ENCODE data around the gene RHBDL1.
"Not testable (repeated sequence)": the region's sequence is repeated elsewhere in the genome, so short reads cannot be mapped to it uniquely, and the experiment has no call there.

Gene RHBDL1

DNA sequence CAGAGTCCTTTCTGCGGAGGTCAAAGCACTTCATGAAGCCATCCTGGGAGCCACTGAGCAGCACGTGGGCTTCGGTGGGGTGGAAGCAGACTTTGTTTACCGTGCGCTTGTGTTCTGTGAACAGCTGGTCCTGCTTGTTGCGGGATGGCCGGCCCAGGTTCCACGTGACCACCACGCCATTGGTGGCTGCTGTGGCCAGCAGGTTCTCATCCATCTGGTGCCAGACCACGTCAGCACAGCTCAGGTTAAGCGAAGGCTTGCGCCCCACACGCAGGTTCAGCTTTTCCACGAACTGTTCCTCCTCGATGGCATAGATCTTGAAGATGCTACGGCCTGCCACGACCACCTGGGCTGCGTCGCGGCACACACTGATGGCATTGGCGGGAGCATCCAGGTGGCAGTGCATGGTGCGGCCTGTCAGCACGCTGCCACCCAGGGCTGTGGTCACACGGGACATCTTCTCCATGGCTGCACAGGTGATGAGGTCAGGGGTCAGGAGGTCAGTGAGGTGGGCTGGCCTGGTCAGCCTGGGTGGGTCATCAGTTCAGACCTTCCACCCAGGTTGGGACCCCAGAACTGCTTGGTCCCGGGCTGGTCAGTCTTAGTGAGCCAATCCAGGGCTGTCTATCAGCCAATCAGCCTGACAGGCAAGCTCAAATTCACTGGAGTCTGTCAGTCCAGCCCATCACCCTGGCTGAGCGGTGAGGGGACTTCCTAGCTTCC, 13.9 kb downstream of the RHBDL1 start:
- Histone ChIP-seq H3K4me1 (ENCODE audit: insufficient read depth, low read length) (no peaks in the 10 kb centered on the region), H3K9me3 (ENCODE audit: control insufficient read depth, insufficient read depth, low read length) (no peaks in the 10 kb centered on the region), H3K36me3 (ENCODE audit: insufficient read depth, low read length) (no peaks in the 10 kb centered on the region), H3K9ac (ENCODE audit: low read depth, low read length) (peak overlapping the region; percentile 80)

DNA sequence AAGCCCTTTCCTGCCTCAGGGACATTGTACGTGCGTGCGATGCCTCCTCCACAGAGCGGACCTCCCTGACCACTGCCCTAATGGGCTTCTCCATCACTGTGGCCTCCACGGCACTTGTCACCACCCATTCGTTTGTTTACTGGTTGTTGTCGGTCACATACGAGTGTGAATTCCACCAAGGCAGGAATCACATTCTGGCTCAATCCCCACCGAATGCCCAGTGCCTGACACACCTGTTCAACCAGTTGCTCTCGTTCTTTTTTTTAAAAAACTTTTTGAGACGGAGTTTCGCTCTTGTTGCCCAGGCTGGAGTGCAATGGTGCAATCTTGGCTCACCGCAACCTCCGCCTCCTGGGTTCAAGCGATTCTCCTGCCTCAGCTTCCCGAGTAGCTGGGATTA, 15.8 kb downstream of the RHBDL1 start:
- H3K9ac ChIP-seq (ENCODE audit: low read depth, low read length); H3K36me3 ChIP-seq (ENCODE audit: insufficient read depth, low read length); H3K4me1 ChIP-seq (ENCODE audit: insufficient read depth, low read length); H3K9me3 ChIP-seq (ENCODE audit: control insufficient read depth, insufficient read depth, low read length): not testable (repeated sequence)

DNA sequence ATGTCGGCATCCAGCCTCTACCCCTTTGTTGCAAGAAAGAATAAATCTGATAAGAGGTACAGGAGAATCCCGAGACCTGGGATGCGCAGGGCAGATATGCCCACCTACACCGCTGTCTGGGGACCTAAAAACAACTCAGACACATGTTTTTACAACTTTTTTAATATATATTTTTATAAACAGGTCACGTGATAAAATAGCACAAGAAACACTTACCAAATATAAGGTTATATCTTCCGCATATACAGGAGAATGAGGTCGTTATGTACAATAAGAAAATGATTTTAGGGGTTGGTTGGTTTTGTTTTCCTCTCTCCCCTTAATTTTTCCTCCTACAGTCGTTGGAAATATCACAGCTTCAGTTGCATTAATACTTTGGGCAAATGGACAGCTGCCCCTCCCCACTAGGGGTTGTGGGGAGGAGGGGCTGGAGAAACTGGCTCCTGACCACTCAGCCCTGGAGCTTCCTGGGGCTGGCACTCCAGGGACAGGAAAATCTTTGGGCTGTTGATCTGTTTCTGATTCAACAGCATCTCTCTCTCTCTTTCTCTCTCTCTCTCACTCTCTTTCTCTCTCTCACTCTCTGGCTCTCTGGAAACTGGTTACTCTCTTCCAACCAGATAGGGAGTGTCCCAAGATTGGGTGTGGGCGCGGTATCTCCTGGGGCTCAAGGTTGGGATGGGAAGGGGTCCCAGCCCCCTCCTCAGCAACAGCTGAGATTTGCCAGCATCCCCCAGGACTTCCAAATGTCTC, 17.1 kb downstream of the RHBDL1 start:
- Histone ChIP-seq H3K9ac (ENCODE audit: low read depth, low read length) (no peak overlapping the region), H3K36me3 (ENCODE audit: insufficient read depth, low read length) (no peaks in the 10 kb centered on the region), H3K9me3 (ENCODE audit: control insufficient read depth, insufficient read depth, low read length) (no peaks in the 10 kb centered on the region), H3K4me1 (ENCODE audit: insufficient read depth, low read length) (no peaks in the 10 kb centered on the region)

DNA sequence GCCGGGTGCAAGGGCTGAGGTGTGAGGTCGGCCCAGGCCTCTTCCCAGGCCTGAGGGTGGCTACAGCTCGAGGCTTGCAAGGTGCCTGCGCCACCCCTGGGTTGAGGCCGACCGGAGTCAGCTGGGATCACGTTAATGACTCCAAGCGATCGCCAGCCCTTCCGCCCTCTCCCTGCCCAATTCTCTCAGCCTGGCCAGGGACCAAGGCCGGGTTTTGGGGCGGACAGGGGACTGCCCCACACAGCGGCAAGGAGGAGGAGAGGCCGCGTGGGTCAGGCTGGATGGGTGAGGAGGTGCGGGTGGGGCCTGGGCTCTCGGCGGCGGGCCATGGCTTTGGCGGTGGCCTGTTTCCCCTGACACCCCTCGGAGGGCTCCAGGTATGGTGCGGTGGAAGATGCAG, 17.9 kb downstream of the RHBDL1 start:
- Histone ChIP-seq H3K36me3 (ENCODE audit: insufficient read depth, low read length) (no peaks in the 10 kb centered on the region), H3K4me1 (ENCODE audit: insufficient read depth, low read length) (no peaks in the 10 kb centered on the region), H3K9me3 (ENCODE audit: control insufficient read depth, insufficient read depth, low read length) (no peaks in the 10 kb centered on the region), H3K9ac (ENCODE audit: low read depth, low read length) (peak overlapping the region; percentile 41; the same call in 1 of the 2 replicates)

DNA sequence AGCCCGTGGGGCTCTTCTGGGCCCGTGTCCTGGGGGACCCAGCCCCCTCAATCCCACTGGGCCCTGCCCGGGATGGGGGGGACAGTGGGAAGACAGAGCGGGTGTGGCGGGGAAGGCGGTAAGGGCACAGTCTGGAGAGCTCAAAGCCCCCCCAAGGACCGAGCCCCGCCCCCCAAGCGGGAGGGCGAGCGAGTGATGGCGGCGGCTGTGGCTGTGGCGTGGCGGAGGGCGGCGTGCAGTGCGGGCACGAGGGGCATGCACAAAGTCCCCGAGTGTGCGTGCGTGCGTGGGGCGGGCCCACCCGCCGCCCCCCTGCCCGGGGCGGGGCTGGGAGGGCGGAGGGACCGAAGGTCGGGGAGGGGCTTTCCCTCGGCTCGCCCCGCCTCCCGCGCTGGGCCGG, 18.3 kb downstream of the RHBDL1 start:
- Histone ChIP-seq H3K9me3 (ENCODE audit: control insufficient read depth, insufficient read depth, low read length) (no peaks in the 10 kb centered on the region), H3K9ac (ENCODE audit: low read depth, low read length) (peak overlapping the region; percentile 41; the same call in 1 of the 2 replicates), H3K36me3 (ENCODE audit: insufficient read depth, low read length) (no peaks in the 10 kb centered on the region), H3K4me1 (ENCODE audit: insufficient read depth, low read length) (no peaks in the 10 kb centered on the region)

DNA sequence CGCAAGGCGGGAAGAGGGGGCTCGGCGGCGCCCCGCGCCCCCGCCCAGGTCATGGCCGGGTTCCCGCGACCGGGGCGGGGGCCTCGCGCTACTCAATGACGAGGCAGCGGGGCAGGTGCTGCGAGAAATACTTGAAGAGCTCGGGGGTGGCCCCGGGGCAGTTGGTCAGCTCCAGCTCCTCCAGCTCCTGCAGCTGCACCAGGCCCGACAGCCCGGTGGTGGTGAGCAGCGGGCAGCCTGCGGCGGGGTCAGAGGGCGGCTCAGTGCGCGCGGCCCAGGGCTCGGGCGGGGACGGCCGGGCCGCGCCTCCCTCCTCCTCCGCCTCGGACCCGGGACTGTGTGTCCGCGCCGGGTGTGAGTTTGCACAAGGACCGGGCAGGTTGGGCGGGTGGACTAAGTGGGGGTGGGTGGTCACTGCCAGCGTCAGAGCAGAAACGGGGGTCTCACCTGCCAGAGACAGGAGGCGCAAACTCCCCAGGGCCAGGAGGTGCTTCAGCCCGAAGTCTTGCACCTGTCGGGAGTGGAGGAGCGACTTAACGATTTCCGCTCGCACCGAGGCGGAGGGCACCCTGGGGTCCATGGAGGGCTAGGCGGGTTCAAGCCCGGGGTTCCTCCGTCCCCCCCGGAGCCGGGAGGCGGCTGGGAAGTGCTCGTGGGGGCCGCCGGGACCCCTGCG, 18.9 kb downstream of the RHBDL1 start:
- peak overlapping the region; percentile 41 for H3K9ac ChIP-seq (ENCODE audit: low read depth, low read length)
- H3K9me3 ChIP-seq (ENCODE audit: control insufficient read depth, insufficient read depth, low read length), result no peaks in the 10 kb centered on the region
- H3K4me1 ChIP-seq (ENCODE audit: insufficient read depth, low read length), result no peaks in the 10 kb centered on the region
- H3K36me3 ChIP-seq (ENCODE audit: insufficient read depth, low read length), result no peaks in the 10 kb centered on the region

DNA sequence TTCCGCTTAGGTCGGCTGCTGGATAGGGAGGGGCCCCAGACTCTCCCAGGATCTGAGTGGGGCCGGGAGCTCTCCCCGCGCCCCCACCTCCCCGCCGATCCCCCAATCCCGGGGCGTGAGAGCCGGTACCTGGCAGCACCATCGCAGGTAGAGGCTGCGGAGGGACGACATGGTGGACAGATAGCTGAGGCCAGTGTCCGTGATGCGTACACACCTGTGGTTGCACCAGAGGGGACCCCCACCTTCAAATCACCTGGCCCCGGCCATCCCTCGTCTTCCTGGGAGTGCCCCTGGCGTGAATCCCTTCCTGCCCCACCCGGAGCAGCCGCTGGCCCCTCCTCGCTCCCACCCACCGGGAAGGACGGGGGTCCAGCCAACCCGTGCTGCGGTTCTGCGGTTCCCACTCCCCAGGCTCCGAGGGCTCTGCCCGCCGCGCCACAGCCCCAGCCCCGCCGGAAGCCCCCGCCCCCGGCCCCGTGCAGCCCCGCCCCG, 19.4 kb downstream of the RHBDL1 start:
- Histone ChIP-seq H3K36me3 (ENCODE audit: insufficient read depth, low read length) (no peaks in the 10 kb centered on the region), H3K4me1 (ENCODE audit: insufficient read depth, low read length) (no peaks in the 10 kb centered on the region), H3K9me3 (ENCODE audit: control insufficient read depth, insufficient read depth, low read length) (no peaks in the 10 kb centered on the region), H3K9ac (ENCODE audit: low read depth, low read length) (peak overlapping the region; percentile 45; the same call in 1 of the 2 replicates)

DNA sequence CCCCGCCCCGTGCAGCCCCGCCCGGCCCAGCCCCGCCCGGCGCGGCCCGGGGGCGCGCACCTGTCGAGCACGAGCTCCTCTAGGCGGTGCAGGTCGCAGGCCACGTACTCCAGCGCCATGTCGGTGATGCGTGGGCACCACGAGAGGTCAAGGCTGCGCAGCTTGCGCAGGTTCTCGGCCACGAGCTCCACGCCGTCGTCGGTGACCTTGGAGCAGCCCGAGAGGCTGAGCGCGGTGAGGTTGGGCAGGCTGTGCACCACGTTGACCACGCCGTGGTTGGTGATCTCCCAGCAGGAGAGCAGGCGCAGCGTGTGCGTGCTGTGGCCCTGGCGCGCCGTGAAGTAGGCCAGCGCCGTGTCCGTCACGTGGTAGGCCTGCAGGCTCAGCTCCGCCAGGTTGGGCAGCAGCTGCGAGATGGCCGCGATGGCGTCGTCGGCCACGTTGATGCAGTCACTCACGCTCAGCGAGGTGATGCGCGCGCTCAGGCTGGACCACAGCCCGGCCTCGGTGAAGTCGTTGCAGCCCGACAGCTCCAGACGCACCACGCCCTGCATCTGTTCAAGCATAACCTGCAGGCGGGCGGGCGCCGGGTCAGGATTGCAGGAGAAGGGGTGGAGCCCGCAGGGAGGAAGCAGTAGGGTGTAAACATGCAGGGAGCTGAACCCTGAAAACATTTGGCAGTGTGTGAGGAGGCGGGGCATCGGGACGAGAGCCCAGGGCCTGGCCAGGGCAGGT, 20.1 kb downstream of the RHBDL1 start:
- H3K36me3 ChIP-seq (ENCODE audit: insufficient read depth, low read length), result no peaks in the 10 kb centered on the region
- no peaks in the 10 kb centered on the region for H3K4me1 ChIP-seq (ENCODE audit: insufficient read depth, low read length)
- no peaks in the 10 kb centered on the region for H3K9me3 ChIP-seq (ENCODE audit: control insufficient read depth, insufficient read depth, low read length)
- peak overlapping the region; percentile 51 for H3K9ac ChIP-seq (ENCODE audit: low read depth, low read length)

DNA sequence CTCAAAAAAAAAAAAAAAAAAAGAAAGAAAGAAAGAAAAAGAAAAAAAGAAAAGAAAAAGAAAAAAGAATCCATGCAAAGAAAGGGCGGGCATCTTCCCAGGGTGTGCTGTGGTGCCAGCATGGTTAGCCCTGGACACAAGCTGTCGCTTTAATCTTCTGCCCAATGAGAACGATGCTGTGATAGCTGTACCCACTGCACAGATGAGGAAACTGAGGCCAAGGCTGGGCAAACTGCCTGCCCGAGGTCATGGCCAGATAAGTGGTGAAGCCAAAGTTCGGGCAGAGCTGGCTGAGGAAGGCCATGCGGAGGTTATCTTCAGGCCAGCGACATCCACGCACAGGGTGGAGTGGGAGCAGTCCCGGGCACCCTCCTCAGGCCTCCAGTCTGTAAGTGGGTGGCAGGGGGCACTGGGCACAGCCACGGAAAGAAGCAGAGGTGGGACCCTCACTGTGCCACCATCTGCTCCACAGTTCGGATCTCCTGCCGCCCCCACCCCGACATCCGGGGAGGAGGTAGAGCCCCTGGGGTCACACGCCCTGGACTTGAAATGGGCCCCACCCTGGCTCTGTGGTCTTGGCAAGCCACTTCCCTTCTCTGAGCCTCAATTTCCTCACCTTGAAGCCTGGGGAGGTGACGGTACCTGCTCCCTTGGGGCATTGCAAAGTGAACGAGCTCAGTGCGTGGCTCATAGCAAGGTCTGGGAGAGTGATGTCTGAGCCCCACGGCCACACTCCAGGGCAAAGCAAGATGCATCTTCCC, 23.6 kb downstream of the RHBDL1 start:
- Histone ChIP-seq H3K9ac (ENCODE audit: low read depth, low read length) (no peak overlapping the region), H3K4me1 (ENCODE audit: insufficient read depth, low read length) (no peaks in the 10 kb centered on the region; the same call in 1 of the 2 replicates), H3K36me3 (ENCODE audit: insufficient read depth, low read length) (no peaks in the 10 kb centered on the region), H3K9me3 (ENCODE audit: control insufficient read depth, insufficient read depth, low read length) (no peaks in the 10 kb centered on the region)

DNA sequence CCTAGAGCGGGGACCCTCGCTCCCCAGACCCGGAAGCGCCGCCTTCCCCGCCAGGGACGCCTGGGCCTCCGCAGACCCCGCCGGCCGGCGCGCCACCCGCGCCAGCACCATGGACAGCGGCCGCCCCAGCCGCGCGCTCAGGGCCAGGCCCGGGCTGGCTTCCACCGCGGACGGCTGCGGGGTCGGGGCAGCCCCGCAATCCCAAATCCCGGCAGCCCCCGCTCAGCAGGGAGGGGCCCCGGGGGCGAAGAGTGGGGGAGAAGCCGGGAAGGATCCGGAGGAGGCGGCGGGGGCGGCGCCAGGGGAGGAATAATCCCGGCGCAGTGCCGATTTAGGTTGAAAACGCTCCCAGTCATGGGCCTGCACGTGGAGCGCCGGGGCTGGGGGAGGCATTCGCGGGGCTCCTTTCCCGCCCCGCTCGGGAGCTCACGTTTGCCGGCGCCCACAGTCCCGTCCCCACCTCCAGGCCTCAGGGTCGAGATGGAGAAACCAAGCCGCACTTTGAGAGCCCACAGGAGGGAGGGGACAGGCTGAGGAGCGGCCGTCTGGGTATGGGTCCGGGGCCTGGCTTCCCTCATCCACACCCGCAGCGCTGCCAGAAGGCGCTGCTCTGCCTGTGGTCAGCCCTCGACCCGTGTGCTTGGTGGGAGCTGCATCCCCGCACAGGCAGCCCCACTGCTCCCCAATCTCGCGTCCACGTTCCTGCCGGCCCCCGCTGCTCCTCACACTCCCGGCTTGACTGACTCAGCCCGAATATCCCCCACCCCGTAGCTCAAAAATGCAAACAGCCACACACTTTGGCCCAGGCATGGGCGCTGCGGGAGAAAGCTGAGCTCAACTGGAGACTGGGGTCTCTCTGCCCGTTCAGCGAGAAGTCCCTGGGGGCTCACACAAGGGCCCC, 25.5 kb downstream of the RHBDL1 start:
- Histone ChIP-seq H3K9ac (ENCODE audit: low read depth, low read length) (no peak overlapping the region; the same call in 1 of the 2 replicates), H3K36me3 (ENCODE audit: insufficient read depth, low read length) (no peaks in the 10 kb centered on the region)

DNA sequence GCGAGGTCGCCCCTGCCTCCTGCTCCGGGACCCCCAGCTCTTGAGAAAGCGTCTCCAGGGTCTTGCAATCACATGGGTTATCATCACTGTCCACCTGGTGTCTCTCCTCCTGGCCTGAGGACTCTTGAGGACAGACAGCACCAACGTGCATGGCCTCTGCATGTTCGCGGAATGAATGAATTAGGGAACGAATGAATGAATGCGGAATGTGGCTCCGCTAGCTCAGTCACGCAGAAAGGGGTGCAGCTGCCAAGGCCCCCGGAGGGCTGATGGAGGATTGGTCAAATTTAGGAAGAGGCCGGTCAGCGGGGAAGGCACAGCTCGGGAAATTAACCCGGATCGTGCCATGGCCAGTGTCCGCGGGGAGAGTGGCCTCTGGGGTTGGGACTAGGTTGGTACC, 26.9 kb downstream of the RHBDL1 start:
- Histone ChIP-seq H3K36me3 (ENCODE audit: insufficient read depth, low read length) (no peaks in the 10 kb centered on the region), H3K4me1 (ENCODE audit: insufficient read depth, low read length) (no peaks in the 10 kb centered on the region; the same call in 1 of the 2 replicates), H3K9me3 (ENCODE audit: control insufficient read depth, insufficient read depth, low read length) (no peaks in the 10 kb centered on the region), H3K9ac (ENCODE audit: low read depth, low read length) (no peak overlapping the region)

More for the DNA sequence above, 25.5 kb downstream of the RHBDL1 start:
- H3K4me1 ChIP-seq (ENCODE audit: insufficient read depth, low read length), result no peaks in the 10 kb centered on the region; the same call in 1 of the 2 replicates
- H3K9me3 ChIP-seq (ENCODE audit: control insufficient read depth, insufficient read depth, low read length), result no peaks in the 10 kb centered on the region

DNA sequence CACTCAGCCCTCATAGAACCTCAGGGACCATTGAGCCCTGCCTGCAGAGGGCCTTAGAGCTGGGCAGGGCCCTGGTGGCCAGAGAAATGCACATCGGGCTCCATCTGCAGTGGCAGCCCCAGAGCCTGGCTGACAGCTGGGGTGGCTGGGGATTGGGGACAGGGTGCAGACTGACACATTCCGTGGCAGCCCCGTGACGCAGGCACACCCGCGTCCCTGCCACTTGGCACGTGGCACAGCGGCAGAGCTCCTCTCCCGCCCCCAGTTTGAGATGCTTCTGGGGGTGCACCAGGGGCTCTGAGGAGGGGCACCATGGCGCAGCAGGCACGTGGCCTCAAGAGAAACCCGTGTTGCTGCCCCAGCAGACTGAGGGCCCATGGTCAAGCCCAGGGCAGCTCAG, 27.9 kb downstream of the RHBDL1 start:
- Histone ChIP-seq H3K9ac (ENCODE audit: low read depth, low read length) (no peak overlapping the region), H3K9me3 (ENCODE audit: control insufficient read depth, insufficient read depth, low read length) (no peaks in the 10 kb centered on the region), H3K36me3 (ENCODE audit: insufficient read depth, low read length) (no peaks in the 10 kb centered on the region), H3K4me1 (ENCODE audit: insufficient read depth, low read length) (no peaks in the 10 kb centered on the region; the same call in 1 of the 2 replicates)

DNA sequence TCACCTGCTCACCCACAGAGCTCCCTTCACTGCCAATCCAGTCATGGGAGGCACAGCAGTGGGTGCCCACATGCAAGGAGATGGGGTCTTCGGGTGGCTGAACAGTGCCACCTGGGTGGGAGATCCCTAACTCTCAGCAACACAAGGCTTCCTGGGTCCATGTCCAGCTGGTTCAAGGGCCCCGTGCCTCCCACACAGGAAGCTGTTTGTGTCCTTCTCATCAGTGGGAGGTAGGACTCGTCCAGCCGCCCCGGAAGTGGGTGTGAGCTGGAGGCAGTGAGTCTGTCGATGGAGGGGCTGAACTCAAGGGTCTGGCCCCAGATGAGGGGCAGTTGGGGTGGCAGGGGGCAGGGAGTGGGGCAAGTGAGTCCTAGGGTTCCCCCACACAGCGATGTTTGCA, 28.6 kb downstream of the RHBDL1 start:
- H3K9ac ChIP-seq (ENCODE audit: low read depth, low read length), result no peak overlapping the region

More for the DNA sequence above, 28.6 kb downstream of the RHBDL1 start:
- Histone ChIP-seq H3K36me3 (ENCODE audit: insufficient read depth, low read length) (no peaks in the 10 kb centered on the region), H3K9me3 (ENCODE audit: control insufficient read depth, insufficient read depth, low read length) (no peaks in the 10 kb centered on the region), H3K4me1 (ENCODE audit: insufficient read depth, low read length) (no peaks in the 10 kb centered on the region; the same call in 1 of the 2 replicates)
